SK-N-MC (cell line): ENCODE results near the gene ARL11.

Experiments
- EZH2 ChIP-seq: fragments of 200-600 bp; sonication (generic); IDR thresholded peaks from one replicate; pipeline ENCODE4 v1.6.1; 2017; ENCODE audit warnings: antibody characterized with exemption
- POLR2AphosphoS5 ChIP-seq: IDR thresholded peaks from 2 replicates; pipeline ENCODE4 v1.6.1; 2012; ENCODE audit warnings: mild to moderate bottlenecking, low read depth, low read length, borderline replicate concordance

DNA sequence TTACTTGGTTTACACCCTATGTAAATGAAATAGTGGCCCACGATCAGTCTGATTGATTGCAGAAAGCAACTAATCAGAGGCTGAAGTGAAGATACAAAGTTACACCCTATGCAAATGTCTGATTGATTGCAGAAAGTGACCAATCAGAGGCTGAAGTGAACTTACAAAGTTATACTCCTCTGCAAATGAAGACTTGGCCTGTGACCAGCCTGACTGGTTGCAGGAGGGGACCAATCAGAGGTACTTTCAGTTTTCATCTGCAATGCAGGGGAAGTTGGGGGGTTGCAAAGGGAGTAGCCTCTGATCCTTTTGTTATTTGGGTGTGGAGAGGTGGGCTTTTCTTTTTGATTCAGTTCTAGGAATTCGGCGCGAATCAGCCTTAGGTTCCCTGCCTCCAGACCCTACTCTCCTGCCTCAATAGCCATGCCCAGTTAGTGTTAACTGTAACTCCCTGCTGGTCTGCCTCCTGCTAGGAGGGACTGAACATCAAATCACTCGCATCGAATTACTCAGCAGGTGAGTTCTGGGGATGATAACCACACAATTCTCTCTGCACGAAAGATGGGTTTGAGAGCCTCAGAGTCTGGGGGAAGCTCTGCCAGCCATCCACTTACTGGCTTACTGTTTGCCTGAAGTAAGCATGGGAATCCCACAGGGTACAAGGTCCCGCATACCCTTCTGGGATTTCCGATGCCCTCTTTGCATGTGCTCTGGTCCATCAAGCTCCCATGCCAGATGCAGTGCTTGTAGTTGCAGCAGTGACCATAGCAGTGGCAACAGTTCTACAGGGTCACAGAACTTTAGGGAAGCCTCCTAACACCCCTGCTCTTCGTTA lies 7.5 kb downstream of the ARL11 start:
- TF ChIP-seq EZH2, result no peak
- TF ChIP-seq POLR2AphosphoS5, result no peak
